Dedifferentiated amniotic fluid mesenchymal stem cell (primary cell): Measurements from ENCODE around the gene LIN9.
A peak's percentile ranks its signal among the peaks of the same experiment; 100 is the strongest.

ENCODE experiments used
- DNase-seq: peaks from one replicate; pipeline ENCODE4 v3.0.0-alpha.2; 2016; ENCODE audit errors: extremely low spot score

LIN9 gene

DNA sequence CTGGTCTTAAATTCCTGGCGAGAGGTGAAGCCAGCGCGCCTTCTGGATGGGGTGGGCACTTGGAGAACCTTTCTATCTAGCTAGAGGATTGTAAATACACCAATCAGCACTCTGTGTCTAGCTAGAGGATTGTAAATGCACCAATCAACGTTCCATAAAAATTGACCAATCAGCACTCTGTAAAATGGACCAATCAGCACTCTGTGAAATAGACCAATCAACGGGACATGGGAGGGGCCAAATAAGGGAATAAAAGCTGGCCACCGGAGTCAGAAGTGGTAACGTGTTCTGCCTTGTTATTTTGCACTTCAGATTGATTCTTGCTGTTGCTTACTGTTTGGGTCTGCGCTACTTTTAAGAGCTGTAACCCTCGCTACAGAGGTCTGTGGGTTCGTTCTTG lies 12.0 kb upstream of the LIN9 start:
- no peak for DNase-seq

DNA sequence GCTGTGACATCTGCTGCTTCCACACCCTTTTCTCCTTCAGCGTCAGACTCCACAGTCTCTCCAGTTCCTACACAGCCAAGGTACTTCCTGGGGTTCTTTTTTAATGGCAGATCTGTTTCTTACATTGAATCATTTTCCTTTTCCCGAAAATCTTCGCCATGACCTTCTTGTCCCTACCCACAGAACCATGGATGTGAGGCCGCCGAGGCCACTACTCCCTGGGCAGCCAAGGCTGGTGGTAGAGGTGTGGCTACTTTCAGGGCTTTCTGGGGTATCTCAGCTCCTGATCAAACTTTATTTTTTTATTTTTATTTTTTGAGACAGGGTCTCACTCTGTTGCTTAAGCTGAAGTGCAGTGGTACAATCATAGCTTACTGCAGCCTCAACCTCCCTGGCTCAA lies 9.5 kb upstream of the LIN9 start:
- no peak for DNase-seq

DNA sequence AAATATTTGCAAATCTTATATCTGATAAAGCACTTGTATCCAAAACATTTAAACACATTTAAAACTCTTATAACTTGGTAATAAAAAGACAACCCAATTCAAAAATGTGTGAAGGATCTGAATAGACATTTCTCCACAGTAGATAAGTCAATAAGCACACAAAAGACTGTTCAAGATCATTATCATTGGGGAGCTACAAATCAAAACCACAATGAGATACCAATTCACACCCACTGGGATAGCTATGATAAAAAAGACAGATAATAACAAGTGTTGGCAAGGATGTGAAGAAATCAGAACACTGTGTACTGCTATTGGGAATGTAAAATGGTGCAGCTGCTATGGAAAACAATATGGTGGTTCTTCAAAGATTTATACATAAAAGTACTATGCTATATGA lies 5.1 kb upstream of the LIN9 start:
- DNase-seq = no peak

DNA sequence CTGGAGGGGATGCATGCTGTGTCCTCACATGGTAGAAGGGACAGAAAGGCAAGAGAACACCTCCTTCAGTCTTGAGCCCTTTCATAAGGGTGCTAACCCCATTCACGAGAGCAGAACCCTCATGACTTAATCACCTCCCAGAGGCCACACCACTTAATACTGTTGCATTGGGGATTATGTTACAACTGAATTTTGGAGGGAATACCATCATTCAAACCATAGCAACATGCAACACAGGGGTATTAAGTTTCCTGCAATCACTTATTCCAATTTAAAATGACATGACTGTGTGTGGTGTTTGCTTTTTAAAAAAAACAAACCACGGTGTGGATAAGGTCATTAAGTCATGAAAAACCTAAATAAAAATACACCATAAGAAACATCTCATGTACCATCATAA lies 3.1 kb upstream of the LIN9 start:
- no peak for DNase-seq

DNA sequence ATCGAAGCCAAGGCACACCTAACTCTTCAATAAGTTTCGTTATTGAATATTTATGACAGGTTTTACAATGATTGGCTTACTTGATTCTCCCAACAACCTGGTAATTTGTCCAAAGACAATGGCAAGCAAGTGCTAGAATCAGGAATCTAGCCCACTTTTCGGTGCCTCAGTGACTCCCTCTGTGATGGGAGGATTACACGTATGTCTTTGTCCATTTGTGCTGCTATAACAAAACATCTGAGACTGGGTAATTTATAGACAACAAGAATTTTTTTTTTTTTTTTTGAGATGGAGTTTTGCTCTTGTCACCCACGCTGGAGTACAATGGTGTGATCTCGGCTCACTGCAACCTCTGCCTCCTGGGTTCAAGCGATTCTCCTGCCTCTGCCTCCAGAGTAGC lies 2.4 kb upstream of the LIN9 start:
- DNase-seq = no peak

DNA sequence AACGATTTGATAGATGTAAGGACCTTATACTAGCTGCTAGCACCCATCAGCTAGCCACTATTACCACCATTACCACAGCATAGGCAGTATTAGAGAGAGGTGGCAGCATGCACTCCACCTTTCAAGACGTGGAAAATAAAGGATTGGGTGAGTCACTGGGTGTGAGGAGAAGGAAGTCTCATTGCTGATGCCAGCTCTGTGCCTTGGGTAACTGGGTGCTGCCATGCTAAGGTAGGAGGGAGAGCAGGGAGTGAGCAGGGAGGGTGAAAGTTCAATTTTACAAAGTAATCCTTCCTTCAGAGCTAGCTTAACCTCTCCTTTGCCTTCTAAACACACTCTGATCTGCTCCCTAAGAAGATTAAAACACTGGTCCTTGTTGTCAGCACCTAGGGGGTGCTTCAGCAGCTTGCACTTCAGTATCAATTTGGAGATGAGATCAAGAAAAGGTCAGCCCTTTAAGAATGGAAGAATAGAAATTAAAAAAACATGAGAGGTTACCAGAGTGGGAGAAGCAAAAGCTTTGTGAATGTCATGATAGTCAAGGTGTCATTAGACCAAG lies 1.8 kb upstream of the LIN9 start:
- no peak for DNase-seq

DNA sequence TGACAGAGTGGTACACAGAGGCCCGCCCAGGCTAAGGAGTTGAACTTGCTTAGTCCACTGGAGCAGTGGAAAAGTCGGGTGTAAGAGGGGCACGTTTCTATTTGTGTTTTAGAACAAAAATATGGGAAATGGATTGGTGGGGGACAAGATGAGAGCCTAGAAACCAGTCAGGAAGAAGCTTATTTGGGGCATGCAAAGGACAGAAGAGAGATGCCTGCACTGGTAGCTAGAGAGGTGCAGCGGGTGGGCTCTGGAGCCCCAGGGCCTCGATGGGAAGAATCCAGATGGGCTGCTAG lies 1.2 kb upstream of the LIN9 start:
- no peak for DNase-seq

DNA sequence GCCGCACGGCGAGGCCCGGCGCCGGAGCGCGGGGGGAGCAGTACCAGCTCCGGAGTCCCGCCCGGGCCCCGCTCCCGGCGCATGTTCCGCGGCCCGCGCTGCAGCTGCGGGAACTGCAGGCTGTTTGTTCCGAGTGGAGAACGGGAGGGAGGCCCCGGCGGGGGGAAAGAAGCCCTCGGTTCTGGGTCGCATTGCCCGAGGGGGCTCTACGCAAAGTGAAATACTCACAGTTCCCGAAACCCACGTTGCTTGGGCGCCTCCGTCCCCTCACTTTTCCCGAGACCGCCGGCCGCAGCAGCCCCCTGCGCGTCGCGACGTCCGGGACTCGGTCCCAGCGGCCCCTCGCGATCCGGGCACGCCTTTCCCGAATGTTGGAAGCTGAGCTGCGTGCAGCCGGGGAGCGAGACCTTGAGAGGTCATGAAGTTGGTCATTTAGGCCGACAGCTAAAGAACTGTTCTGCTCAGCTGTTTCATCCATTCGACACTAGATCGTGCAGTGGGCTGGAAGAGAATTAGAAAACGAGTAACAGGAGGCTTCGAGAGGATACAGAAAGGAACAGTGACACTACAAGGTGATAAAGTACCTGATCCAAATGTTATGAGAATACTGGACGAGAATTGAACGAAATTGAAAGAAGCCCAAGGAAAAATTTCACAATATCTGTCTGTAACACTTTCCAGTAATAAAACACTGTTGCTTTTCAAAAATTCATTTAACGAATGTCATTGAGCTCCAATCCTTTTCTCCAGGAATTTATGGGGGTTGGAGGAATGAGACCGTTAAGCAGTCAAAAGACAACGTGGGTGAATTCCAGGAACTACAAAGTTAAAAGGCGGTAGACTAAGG lies 657 bp upstream of the LIN9 start:
- peak; percentile 39 for DNase-seq

DNA sequence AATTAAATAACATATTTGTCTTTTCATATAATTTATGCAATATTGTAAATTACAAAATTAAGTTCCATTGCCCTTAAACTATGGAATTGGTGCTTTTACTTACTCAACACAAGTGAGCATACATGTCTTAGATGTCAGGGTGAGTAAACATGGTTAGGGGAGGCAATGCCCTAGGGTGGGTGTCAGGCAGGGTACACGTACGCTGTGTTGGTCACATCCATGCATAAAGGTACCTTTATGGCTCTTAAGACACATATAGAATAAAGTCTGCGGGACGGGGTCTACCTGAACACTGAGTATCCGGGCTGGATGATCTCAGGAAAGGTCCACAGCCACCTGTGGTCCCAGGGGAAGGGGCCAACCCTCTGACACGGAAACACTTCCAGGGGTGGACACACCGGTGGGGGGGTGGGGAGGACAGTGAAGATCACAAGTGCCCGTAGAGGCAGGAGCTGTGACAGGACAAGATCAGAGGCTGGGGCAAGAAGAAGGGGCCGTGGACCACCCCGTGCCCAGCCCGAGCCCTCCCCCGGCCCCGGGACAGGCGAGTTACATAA lies 720 bp downstream of the LIN9 start:
- DNase-seq = no peak

DNA sequence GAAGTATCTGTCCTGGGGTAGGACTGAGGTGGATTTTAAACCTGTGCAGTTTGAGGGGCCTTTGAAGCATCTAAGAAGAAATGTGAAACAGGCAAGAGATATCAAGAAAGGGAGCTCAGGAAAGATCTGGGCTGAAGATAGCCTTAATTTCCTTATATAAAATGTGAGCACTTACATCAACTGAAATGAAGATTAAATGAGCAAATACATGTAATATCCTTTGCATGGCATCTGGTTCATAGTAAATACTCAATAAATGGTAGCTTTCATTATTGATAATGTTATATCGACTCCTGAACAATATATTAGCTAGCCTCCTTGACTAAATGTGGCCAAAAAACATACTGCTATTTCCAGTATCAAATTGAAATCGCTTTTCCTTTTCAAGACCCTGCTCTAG lies 2.5 kb downstream of the LIN9 start:
- DNase-seq = no peak

DNA sequence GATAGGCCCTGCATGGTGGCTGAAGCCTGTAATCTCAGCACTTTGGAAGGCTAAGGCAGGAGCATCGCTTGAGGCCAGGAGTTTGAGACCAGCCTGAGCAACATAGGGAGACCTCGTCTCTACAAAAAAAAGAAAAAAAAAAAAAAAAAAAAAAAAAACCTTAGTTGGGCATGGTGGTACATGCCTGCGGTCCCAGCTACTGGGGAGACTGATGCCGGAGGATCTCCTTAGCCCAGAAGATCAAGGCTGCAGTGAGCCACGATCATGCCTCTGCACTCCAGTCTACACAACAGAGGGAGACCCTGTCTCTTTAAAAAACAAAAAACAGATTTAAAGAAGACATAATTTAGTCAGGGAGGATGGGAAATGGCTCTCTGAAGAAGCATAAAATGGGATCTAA lies 3.8 kb downstream of the LIN9 start:
- no peak for DNase-seq

DNA sequence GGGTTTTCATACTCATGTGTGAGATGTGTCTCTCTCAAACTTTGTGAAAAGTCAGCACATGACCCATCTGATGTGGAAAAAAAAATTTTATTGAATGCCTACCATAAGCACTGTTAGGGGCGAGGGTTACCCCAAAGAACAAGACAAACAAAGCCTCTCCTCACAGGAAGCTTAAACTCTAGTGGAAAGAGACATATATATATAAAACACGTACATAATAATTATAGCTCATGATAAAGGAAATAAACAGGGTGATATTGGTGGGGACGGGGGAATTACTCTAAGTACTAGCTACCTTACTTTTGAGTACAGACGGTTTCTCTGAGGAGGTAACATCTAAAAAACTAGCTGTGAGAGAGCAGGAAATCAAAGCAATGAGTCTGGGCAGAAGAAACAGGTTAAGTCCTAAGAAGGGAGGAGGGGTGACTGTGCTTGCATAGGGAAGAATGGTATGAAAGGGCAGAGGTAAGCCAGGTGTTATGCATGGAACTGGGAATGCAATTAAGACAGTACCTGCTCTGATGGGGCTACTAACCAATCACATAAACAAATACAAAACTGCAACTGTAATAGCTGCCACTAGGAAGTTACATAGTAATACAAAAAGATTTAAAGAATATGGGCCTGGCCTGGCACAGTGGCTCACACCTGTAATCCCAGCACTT lies 4.5 kb downstream of the LIN9 start:
- DNase-seq = no peak

DNA sequence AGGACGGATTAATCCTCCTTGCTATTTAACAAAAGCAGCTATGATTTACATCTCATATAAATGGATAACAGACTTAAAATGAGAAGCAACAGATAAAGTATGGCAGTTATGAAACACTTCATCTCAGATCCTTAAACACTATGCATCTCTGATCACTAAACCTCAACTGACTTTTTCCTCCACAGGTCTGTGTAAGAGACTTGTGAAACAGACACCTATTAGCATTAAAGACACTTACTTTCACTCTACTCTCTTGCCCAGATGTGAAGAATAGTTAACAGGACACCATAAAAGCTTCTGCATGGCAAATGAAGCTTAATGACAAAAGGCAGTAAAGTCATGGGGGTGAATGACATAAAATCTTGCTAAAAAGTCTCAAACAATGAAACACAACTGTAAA lies 6.2 kb downstream of the LIN9 start:
- no peak for DNase-seq

DNA sequence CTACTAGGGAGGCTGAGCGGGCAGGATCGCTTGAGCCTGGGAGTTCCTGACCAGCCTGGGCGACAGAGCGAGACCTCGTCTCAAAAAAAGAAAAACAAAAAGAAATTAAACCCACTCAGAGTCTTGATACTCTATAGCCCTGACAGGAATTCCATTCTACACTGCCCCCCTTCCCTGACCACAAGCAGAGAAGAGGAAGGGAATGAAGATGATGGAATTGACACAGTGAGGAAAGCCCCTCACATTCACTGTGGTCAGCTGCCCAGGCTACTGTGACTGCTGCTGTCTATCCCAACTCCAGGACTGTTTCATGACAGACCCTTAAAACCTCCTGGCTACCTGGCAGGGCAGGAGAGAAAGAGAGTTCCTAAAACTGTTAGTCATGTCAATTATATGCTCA lies 12.1 kb downstream of the LIN9 start:
- DNase-seq = no peak

DNA sequence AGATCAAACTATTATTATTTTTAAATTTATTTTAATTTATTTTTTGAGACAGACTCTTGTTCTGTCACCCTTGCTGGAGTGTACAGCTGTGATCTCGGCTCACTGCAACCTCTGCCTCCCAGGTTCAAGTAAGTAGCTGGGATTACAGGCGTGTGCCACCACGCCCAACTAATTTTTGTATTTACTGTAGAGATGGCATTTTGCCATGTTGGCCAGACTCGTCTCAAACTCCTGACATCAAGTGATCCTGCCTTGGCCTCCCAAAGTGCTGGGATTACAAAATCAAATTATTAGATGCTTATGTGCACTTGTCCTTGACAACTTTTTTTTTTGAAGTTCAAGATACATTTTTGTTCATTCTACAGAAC lies 15.4 kb downstream of the LIN9 start:
- DNase-seq = no peak

DNA sequence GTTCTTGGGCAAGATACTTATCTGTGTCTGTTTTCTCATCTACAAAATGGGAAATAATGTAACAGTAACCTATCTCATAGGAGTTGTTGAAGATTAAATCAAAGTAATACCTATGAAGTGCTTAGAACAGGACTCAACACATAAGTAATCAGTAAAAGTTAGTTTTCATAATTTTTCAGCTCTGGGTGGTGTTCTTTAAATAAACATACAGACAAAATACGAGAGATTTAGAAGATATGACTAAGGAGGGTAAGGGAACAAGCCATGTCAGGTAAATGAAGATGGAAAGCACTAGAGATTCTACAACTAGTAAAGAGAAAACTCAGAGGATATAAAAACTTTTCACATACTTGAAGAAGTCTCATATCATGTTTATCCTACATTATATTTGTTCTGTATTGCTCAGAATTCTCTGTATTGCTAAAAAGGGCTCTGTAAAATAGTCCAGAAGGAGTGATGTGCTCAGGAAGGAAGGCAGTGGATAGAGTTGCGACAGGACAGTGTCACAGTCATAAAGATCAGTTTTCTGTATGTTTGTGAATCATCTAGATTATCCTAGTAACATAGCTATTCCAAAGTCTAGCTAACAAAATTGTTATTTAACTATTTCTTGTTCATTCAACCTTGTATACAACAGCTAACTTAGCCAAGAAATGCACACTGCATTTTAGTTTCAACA lies 16.0 kb downstream of the LIN9 start:
- DNase-seq = no peak

DNA sequence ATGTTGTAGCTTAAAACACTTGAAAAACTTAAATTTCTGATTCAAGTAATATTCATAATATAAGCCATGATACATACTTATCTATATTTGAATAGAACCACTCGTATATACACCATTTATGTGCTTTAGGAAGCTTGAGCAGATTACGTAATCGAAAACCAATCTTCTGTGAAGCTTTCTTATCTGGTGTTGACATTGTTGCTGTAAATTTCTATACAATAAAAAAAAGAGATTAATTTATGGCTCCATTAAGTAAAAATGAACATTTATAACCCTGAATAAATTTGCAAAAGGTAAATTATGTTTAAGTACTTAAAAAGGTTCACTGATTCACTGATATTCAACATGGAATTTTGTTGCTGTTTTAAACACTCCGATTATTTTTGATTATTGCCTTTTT lies 21.4 kb downstream of the LIN9 start:
- no peak for DNase-seq

DNA sequence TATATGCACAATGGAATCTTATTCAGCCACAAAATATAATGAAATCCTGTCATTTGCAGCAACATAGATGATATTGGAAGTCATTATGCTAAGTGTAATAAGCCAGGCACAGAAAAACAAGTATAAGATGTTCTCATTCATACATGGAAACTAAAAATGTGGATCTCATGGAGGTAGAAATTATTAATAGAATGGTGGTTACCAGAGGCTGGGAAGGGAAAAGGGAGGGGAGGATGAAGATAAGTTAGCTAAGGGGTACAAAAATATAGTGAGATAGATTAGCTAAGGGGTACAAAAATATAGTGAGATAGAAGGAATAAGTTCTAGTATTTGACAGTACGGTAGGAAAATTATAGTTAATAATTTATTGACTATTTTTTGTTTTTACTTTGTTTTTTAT lies 27.9 kb downstream of the LIN9 start:
- no peak for DNase-seq

DNA sequence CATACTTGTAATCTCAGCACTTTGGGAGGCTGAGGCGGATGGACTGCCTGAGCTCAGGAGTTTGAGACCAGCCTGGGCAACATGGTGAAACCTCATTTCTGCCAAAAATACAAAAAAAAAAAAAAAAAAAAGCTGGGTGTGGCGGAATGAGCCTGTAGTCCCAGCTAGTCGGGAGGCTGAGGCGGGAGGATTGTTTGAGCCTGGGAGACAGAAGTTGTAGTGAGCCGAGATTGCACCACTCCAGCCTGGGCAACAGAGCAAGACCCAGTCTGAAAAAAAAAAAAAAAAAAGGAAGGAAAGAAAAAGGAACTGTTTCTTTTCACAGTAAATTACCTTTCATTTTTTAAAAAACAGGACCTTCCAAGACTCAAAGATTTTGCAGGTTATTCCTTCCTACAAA lies 29.5 kb downstream of the LIN9 start:
- DNase-seq = no peak

DNA sequence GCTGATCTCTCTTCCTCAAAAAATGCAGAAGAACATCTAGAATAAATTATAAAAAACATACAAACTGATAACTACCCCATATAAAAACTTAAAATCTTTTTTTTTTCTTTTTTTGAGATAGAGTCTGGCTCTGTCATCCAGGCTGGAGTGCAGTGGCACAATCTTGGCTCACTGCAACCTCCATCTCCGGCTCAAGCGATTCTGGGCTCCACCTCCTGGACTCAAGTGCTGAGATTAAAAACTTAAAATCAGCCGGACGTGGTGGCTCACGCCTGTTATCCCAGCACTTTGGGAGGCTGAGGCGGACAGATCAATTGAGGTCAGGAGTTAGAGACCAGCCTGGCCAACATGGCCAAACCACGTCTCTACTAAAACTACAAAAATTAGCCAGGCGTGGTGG lies 31.1 kb downstream of the LIN9 start:
- no peak for DNase-seq

DNA sequence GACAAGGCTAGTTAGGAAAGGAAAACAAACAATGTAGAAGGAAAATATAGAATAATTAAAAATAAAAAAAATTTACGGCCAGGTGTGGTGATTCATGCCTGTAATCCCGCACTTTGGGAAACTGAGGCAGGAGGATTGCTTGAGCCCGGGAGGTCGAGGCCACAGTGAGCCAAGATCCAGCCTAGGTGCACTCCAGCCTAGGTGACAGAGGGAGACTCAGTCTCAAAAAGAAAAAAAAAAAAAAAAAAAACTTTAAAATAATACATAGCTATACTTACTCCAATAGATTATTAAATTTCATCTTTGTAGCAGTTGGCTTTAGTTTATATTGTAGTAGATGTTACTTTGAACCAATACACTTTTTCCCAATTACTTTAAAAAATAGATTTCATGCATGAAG lies 32.0 kb downstream of the LIN9 start:
- DNase-seq = no peak

DNA sequence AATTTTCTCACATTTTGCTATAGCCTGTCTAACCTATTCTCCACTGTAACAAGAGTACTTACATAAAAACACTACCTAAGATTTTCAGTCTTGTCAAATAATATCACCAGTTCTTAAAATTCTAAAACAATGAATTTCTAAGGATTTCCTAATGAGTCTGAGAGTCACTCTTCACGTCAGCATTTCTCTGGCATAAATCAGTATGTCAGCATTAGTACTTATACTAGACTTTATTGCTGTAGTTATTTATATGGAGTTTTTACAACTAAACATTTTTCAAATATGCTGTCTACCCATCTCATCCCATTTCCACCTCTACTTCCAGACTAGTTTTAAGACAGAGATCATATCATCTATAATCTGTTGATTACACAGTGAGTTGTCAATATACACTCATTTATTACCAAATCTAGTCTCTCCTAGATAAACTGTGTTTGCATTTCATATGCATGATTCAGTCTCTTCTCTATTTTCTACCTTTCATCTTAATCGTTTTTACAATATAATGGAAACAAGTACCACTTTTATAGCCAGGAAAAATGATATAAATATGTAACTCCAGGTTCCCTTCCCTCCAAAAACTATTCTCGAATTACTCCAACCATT lies 32.8 kb downstream of the LIN9 start:
- no peak for DNase-seq
